H9 (cell line): ENCODE measurements around the gene CDYL. TPM values are rescaled to one million over a fixed set of nuclear protein-coding genes. Genes with fewer than 3 reads are reported as not detected.
A peak's percentile ranks its signal among the peaks of the same experiment; 100 is the strongest.

Experiments
- DNase-seq: peaks from one replicate; pipeline ENCODE4 v3.0.0-alpha.2; 2017
- H2AFZ ChIP-seq: one replicate; pipeline ENCODE4 v1.6.1; 2013; ENCODE audit warnings: mild to moderate bottlenecking, low read length, control low read depth, moderate library complexity
- H2AK5ac ChIP-seq: 2 replicates; pipeline ENCODE4 v1.6.1; 2013; ENCODE audit warnings: low read length, control low read depth, mixed read lengths; ENCODE audit not compliant: insufficient read length
- H2BK120ac ChIP-seq: one replicate; pipeline ENCODE4 v1.6.1; 2013; ENCODE audit warnings: low read depth, mild to moderate bottlenecking, low read length, control low read depth, inconsistent platforms; ENCODE audit not compliant: poor library complexity, severe bottlenecking
- H2BK12ac ChIP-seq: 2 replicates; pipeline ENCODE4 v1.6.1; 2013; ENCODE audit warnings: low read length, control low read depth, mixed read lengths, low read depth; ENCODE audit not compliant: insufficient read length
- H2BK15ac ChIP-seq: 2 replicates; pipeline ENCODE4 v1.6.1; 2013; ENCODE audit warnings: low read depth, low read length, control low read depth
- H2BK20ac ChIP-seq: one replicate; pipeline ENCODE4 v1.6.1; 2013; ENCODE audit warnings: low read depth, mild to moderate bottlenecking, low read length, control low read depth, inconsistent platforms; ENCODE audit not compliant: poor library complexity, severe bottlenecking
- H2BK5ac ChIP-seq: 2 replicates; pipeline ENCODE4 v1.6.1; 2013; ENCODE audit warnings: low read length, control low read depth, mixed read lengths; ENCODE audit not compliant: insufficient read length
- H3K14ac ChIP-seq: 2 replicates; pipeline ENCODE4 v1.6.1; 2013; ENCODE audit warnings: low read length, control low read depth; ENCODE audit not compliant: insufficient read depth
- H3K18ac ChIP-seq: 2 replicates; pipeline ENCODE4 v1.6.1; 2013; ENCODE audit warnings: low read depth, mild to moderate bottlenecking, mixed read lengths, low read length, control low read depth; ENCODE audit not compliant: insufficient read length
- H3K23ac ChIP-seq: 2 replicates; pipeline ENCODE4 v1.6.1; 2013; ENCODE audit warnings: low read length, control low read depth, mixed read lengths, low read depth; ENCODE audit not compliant: insufficient read length
- H3K23me2 ChIP-seq: 2 replicates; pipeline ENCODE4 v1.6.1; 2013; ENCODE audit warnings: low read depth, mild to moderate bottlenecking, mixed read lengths, low read length, control low read depth; ENCODE audit not compliant: insufficient read length, poor library complexity, severe bottlenecking
- H3K27ac ChIP-seq: 2 replicates; pipeline ENCODE4 v1.5.1; 2013; ENCODE audit warnings: low read length, control low read depth, mixed read lengths, low read depth; ENCODE audit not compliant: insufficient read length
- H3K27me3 ChIP-seq: 2 replicates; pipeline ENCODE4 v1.6.1; 2013; ENCODE audit warnings: low read length, control low read depth, inconsistent platforms; ENCODE audit not compliant: insufficient read depth
- H3K4ac ChIP-seq: 2 replicates; pipeline ENCODE4 v1.6.1; 2013; ENCODE audit warnings: low read depth, mild to moderate bottlenecking, control low read depth, inconsistent platforms, low read length, moderate library complexity
- H3K4me1 ChIP-seq: 2 replicates; pipeline ENCODE4 v1.6.1; 2013; ENCODE audit warnings: low read length, control low read depth, inconsistent platforms; ENCODE audit not compliant: insufficient read depth
- H3K4me2 ChIP-seq: 2 replicates; pipeline ENCODE4 v1.6.1; 2013; ENCODE audit warnings: low read length, control low read depth, mixed read lengths; ENCODE audit not compliant: insufficient read length, insufficient read depth
- H3K56ac ChIP-seq: 2 replicates; pipeline ENCODE4 v1.6.1; 2013; ENCODE audit warnings: low read depth, mild to moderate bottlenecking, mixed read lengths, low read length, control low read depth; ENCODE audit not compliant: insufficient read length
- H3K79me1 ChIP-seq: 2 replicates; pipeline ENCODE4 v1.6.1; 2013; ENCODE audit warnings: low read depth, mild to moderate bottlenecking, moderate library complexity, low read length, control low read depth, inconsistent platforms; ENCODE audit not compliant: insufficient read depth, poor library complexity, severe bottlenecking
- H3K79me2 ChIP-seq: 2 replicates; pipeline ENCODE4 v1.6.1; 2013; ENCODE audit warnings: low read length, control low read depth, inconsistent platforms; ENCODE audit not compliant: insufficient read depth
- H3K9ac ChIP-seq: 2 replicates; pipeline ENCODE4 v1.6.1; 2013; ENCODE audit warnings: low read length, control low read depth, mixed read lengths; ENCODE audit not compliant: insufficient read length; ENCODE audit errors: extremely low read depth
- H3K9me3 ChIP-seq: one replicate; pipeline ENCODE4 v1.6.1; 2013; ENCODE audit warnings: low read depth, low read length, inconsistent platforms; ENCODE audit not compliant: control insufficient read depth
- H3T11ph ChIP-seq: one replicate; pipeline ENCODE4 v1.6.1; 2013; ENCODE audit warnings: mild to moderate bottlenecking, low read length, control low read depth, inconsistent platforms
- H4K20me1 ChIP-seq: one replicate; pipeline ENCODE4 v1.6.1; 2013; ENCODE audit not compliant: control insufficient read depth, insufficient read length, insufficient read depth
- H4K5ac ChIP-seq: 2 replicates; pipeline ENCODE4 v1.6.1; 2013; ENCODE audit warnings: low read depth, mild to moderate bottlenecking, mixed read lengths, low read length, control low read depth; ENCODE audit not compliant: insufficient read length
- H4K8ac ChIP-seq: replicated peaks from 2 replicates; pipeline ENCODE4 v1.6.1; 2013; ENCODE audit warnings: low read length, control low read depth, mixed read lengths, low read depth; ENCODE audit not compliant: insufficient read length
- H4K91ac ChIP-seq: 2 replicates; pipeline ENCODE4 v1.6.1; 2013; ENCODE audit warnings: low read depth, mild to moderate bottlenecking, moderate library complexity, mixed read lengths, low read length, control low read depth; ENCODE audit not compliant: insufficient read length
- H3K27ac Mint-ChIP-seq, 3 experiments: 2 replicates in 2 of 3; 3 replicates in 1 of 3; pipeline ENCODE4 v1.8.0; 2020 to 2021; ENCODE audit warnings: mixed read lengths in 3 of 3, mild to moderate bottlenecking in 1 of 3, moderate library complexity in 1 of 3
- H3K27me3 Mint-ChIP-seq: 2 replicates; pipeline ENCODE4 v1.8.0; 2021; ENCODE audit warnings: low read depth, mild to moderate bottlenecking, moderate library complexity, mixed read lengths
- H3K36me3 Mint-ChIP-seq, 3 experiments: 2 replicates in 2 of 3; 3 replicates in 1 of 3; pipeline ENCODE4 v1.8.0; 2020 to 2021; ENCODE audit warnings: low read depth in 3 of 3, mixed read lengths in 3 of 3; ENCODE audit not compliant: insufficient read depth in 1 of 3
- H3K4me1 Mint-ChIP-seq, 2 experiments: 2 replicates each; pipeline ENCODE4 v1.8.0; 2020; ENCODE audit warnings: mixed read lengths in 2 of 2
- H3K4me3 Mint-ChIP-seq, 2 experiments: 2 replicates in 1 of 2; 3 replicates in 1 of 2; pipeline ENCODE4 v1.8.0; 2020 to 2021; ENCODE audit warnings: mild to moderate bottlenecking in 2 of 2, mixed read lengths in 2 of 2, moderate library complexity in 1 of 2
- H3K9me3 Mint-ChIP-seq, 2 experiments: 2 replicates in 1 of 2; 3 replicates in 1 of 2; pipeline ENCODE4 v1.8.0; 2020; ENCODE audit warnings: mild to moderate bottlenecking in 2 of 2, mixed read lengths in 2 of 2, moderate library complexity in 1 of 2
- CTCF ChIP-seq: fragments of 200-600 bp; sonication (generic); conservative IDR thresholded peaks from 3 replicates; pipeline ENCODE4 v1.8.0; 2021; ENCODE audit warnings: antibody characterized with exemption, mild to moderate bottlenecking
- WGBS: extraction: QIAGEN DNeasy Blood & Tissue Kit; methylation state at CpG from one replicate; pipeline ENCODE4 v1.1.7; 2013; ENCODE audit warnings: missing lambda C conversion rate, low lambda C conversion rate, mixed read lengths; ENCODE audit not compliant: insufficient read length; ENCODE audit errors: extremely low coverage; 5-methylcytosine and 5-hydroxymethylcytosine counted together
- total RNA-seq: library from RNA; stranded (reverse); gene quantifications from 2 replicates; pipeline ENCODE4 v1.2.1, GENCODE V29; 2021

Gene CDYL
- total RNA-seq, 1 experiment from 2014 or later: 95.0 TPM

- no peak within 1 kb of the TSS for H3K27ac ChIP-seq
- H3K27me3 ChIP-seq: no peaks in the 10 kb centered on the region
- no CpG with 5 or more reads among the region's 64 CpGs for WGBS
- no peak within 1 kb of the TSS for H2BK5ac ChIP-seq
- no peaks in the 10 kb centered on the region for H3K79me1 ChIP-seq
- peak; percentile 98 for DNase-seq
- H3K18ac ChIP-seq: no peak within 1 kb of the TSS
- H3K4me1 Mint-ChIP-seq: peaks cover 3% of the 10 kb centered on the region in 2 experiments
- no peak within 1 kb of the TSS for H3K4ac ChIP-seq
- H2AFZ ChIP-seq: no peak within 1 kb of the TSS
- H3K27me3 Mint-ChIP-seq: no peaks in the 10 kb centered on the region
- H2BK20ac ChIP-seq: no peak within 1 kb of the TSS
- H3K14ac ChIP-seq: no peak within 1 kb of the TSS
- no peaks in the 10 kb centered on the region for H3K9me3 ChIP-seq
- no peak within 1 kb of the TSS for H4K8ac ChIP-seq
- no peak within 1 kb of the TSS for H2BK12ac ChIP-seq
- H3K27ac Mint-ChIP-seq: peak within 1 kb of the TSS; percentile 69 to 97 (median 97); a peak in 5 of 7 replicates
- no peak within 1 kb of the TSS for H3K9ac ChIP-seq
- peak within 1 kb of the TSS; percentile 94 for H3K4me3 Mint-ChIP-seq
- no peak within 1 kb of the TSS for H3K23ac ChIP-seq
- H3K9me3 Mint-ChIP-seq: no peaks in the 10 kb centered on the region
- H4K5ac ChIP-seq: no peak within 1 kb of the TSS
- no peaks in the 10 kb centered on the region for H3K23me2 ChIP-seq
- H3K4me1 ChIP-seq: no peaks in the 10 kb centered on the region
- H4K20me1 ChIP-seq: no peaks in the 10 kb centered on the region
- no peak within 1 kb of the TSS for H2BK15ac ChIP-seq
- no peak within 1 kb of the TSS for H2AK5ac ChIP-seq
- H3K56ac ChIP-seq: no peak within 1 kb of the TSS
- no peak within 1 kb of the TSS for H2BK120ac ChIP-seq
- H3T11ph ChIP-seq: no peak within 1 kb of the TSS
- peak within 1 kb of the TSS; percentile 68 for H3K4me2 ChIP-seq
- H3K79me2 ChIP-seq: no peaks in the 10 kb centered on the region
- H3K36me3 Mint-ChIP-seq: peaks cover 6 to 16% (median 10%) of the 10 kb centered on the region in 3 experiments; a peak in 4 of 7 replicates
- H4K91ac ChIP-seq: no peak within 1 kb of the TSS
- TF ChIP-seq CTCF: peak; percentile 89
Measured at GRCh38 chr6:5003604-5004372, 227.6 kb downstream of the CDYL start, which contains the start of gene RPP40. TSS of gene RPP40 (minus strand) at chr6:5004037. CDS start at chr6:5004002, 35 bp downstream.
